H1 (cell line): ENCODE results near the gene TIGD2. TPM values are rescaled to one million over a fixed set of nuclear protein-coding genes. Genes with fewer than 3 reads are reported as not detected.

Source experiments
- CTCF ChIA-PET: fragments of 300-600 bp; sonication (Branson Sonifier 250); formaldehyde crosslinking; loops from one replicate; lab custom pipeline; 2021; ENCODE audit not compliant: partially characterized antibody; lab: Charles Lee
- POLR2A ChIA-PET: fragments of 300-600 bp; sonication (Branson Sonifier 250); formaldehyde crosslinking; loops from one replicate; lab custom pipeline; 2021; ENCODE audit warnings: inconsistent platforms; ENCODE audit not compliant: partially characterized antibody; lab: Charles Lee
- DNase-seq, 2 experiments: peaks; one replicate each; pipeline versions ENCODE4 v3.0.0 to v3.0.0-alpha.2; 2010 to 2022; ENCODE audit warnings: low spot score in 2 of 2, low read depth in 1 of 2, mixed read lengths in 1 of 2
- FAIRE-seq: peaks from 2 replicates; lab custom pipeline; 2011; peaks lifted over from hg19 to GRCh38; lab: Jason Lieb, UNC
- H2AFZ ChIP-seq: 2 replicates; pipeline ENCODE4 v1.8.1; 2012; ENCODE audit warnings: low read length, inconsistent platforms
- H2AK5ac ChIP-seq: 2 replicates; pipeline ENCODE4 v1.6.1; 2013; ENCODE audit warnings: low read depth, low read length
- H2BK120ac ChIP-seq: replicated peaks from 2 replicates; pipeline ENCODE3; 2013; ENCODE audit warnings: low read depth, low read length, inconsistent platforms
- H2BK12ac ChIP-seq: 2 replicates; pipeline ENCODE4 v1.6.1; 2013; ENCODE audit warnings: low read depth, low read length
- H2BK15ac ChIP-seq: 2 replicates; pipeline ENCODE4 v1.6.1; 2013; ENCODE audit warnings: low read length
- H2BK20ac ChIP-seq: 2 replicates; pipeline ENCODE4 v1.6.1; 2013; ENCODE audit warnings: low read length
- H2BK5ac ChIP-seq: 2 replicates; pipeline ENCODE4 v1.6.1; 2013; ENCODE audit warnings: low read depth, low read length
- H3K14ac ChIP-seq: 2 replicates; pipeline ENCODE4 v1.6.1; 2013; ENCODE audit warnings: inconsistent platforms; ENCODE audit not compliant: insufficient read length
- H3K18ac ChIP-seq: 2 replicates; pipeline ENCODE4 v1.6.1; 2013; ENCODE audit warnings: low read length; ENCODE audit errors: extremely low read depth
- H3K23ac ChIP-seq: 2 replicates; pipeline ENCODE4 v1.6.1; 2013; ENCODE audit warnings: inconsistent platforms; ENCODE audit not compliant: insufficient read length
- H3K23me2 ChIP-seq: 2 replicates; pipeline ENCODE4 v1.6.1; 2013; ENCODE audit warnings: low read depth, low read length
- H3K27ac ChIP-seq: 2 replicates; pipeline ENCODE4 v1.6.1; 2011; ENCODE audit warnings: low read depth, low read length, inconsistent platforms
- H3K27me3 ChIP-seq, 4 experiments: replicated peaks in 1 of 4; 1 replicate in 1 of 4; 2 replicates in 3 of 4; pipeline versions ENCODE4 v1.6.1 to v1.8.1; 2011 to 2013; ENCODE audit warnings: low read length in 3 of 4, mild to moderate bottlenecking in 3 of 4, inconsistent platforms in 2 of 4, mixed read lengths in 2 of 4, moderate library complexity in 1 of 4; ENCODE audit not compliant: control insufficient read depth in 3 of 4, insufficient read depth in 3 of 4; ENCODE audit errors: extremely low read depth in 1 of 4
- H3K36me3 ChIP-seq, 4 experiments: 2 replicates each; pipeline versions ENCODE4 v1.6.1 to v1.8.1; 2011 to 2013; ENCODE audit warnings: mild to moderate bottlenecking in 4 of 4, low read length in 3 of 4, moderate library complexity in 2 of 4, control low read depth in 1 of 4, inconsistent platforms in 1 of 4; ENCODE audit not compliant: insufficient read depth in 4 of 4, control insufficient read depth in 2 of 4
- H3K4ac ChIP-seq: replicated peaks from 2 replicates; pipeline ENCODE3; 2013; ENCODE audit warnings: low read length, low read depth, mixed read lengths, inconsistent platforms; ENCODE audit not compliant: insufficient read length
- H3K4me1 ChIP-seq, 4 experiments: replicated peaks in 1 of 4; 1 replicate in 1 of 4; 2 replicates in 3 of 4; pipeline versions ENCODE4 v1.6.1 to v1.8.1; 2011 to 2013; ENCODE audit warnings: low read length in 3 of 4, inconsistent platforms in 2 of 4, mixed read lengths in 1 of 4; ENCODE audit not compliant: insufficient read depth in 4 of 4, control insufficient read depth in 3 of 4
- H3K4me2 ChIP-seq, 2 experiments: 2 replicates each; pipeline versions ENCODE4 v1.6.1 to v1.8.1; 2011 to 2013; ENCODE audit warnings: low read depth in 2 of 2, low read length in 2 of 2, control low read depth in 1 of 2, inconsistent platforms in 1 of 2, mild to moderate bottlenecking in 1 of 2; ENCODE audit not compliant: insufficient read depth in 1 of 2
- H3K4me3 ChIP-seq, 4 experiments: fragments of 200-600, 300-600 bp in 1 of 4; sonication (generic), shearing (Covaris generic), sonication (Bioruptor Twin) in 1 of 4; 2 replicates each; pipeline versions ENCODE4 v1.5.1 to v1.8.1; 2011 to 2016; ENCODE audit warnings: low read length in 4 of 4, low read depth in 3 of 4, control low read depth in 2 of 4, inconsistent platforms in 2 of 4, mild to moderate bottlenecking in 2 of 4, mixed read lengths in 1 of 4, moderate library complexity in 1 of 4; ENCODE audit not compliant: insufficient read depth in 2 of 4; ENCODE audit errors: extremely low read depth in 1 of 4
- H3K56ac ChIP-seq: replicated peaks from 2 replicates; pipeline ENCODE3; 2013; ENCODE audit warnings: low read depth, mild to moderate bottlenecking, mixed read lengths, low read length, inconsistent platforms; ENCODE audit not compliant: insufficient read length
- H3K79me1 ChIP-seq: 2 replicates; pipeline ENCODE4 v1.6.1; 2013; ENCODE audit warnings: low read depth, low read length, control low read depth
- H3K79me2 ChIP-seq, 2 experiments: 2 replicates each; pipeline versions ENCODE4 v1.6.1 to v1.8.1; 2012 to 2013; ENCODE audit warnings: low read length in 2 of 2, mild to moderate bottlenecking in 2 of 2, inconsistent platforms in 1 of 2; ENCODE audit not compliant: insufficient read depth in 2 of 2, control insufficient read depth in 1 of 2
- H3K9ac ChIP-seq, 4 experiments: replicated peaks in 1 of 4; 1 replicate in 1 of 4; 2 replicates in 3 of 4; pipeline versions ENCODE4 v1.6.1 to v1.8.1; 2011 to 2013; ENCODE audit warnings: low read depth in 3 of 4, low read length in 3 of 4, control low read depth in 2 of 4, mild to moderate bottlenecking in 2 of 4, moderate library complexity in 2 of 4, inconsistent platforms in 1 of 4; ENCODE audit errors: extremely low read depth in 1 of 4
- H3K9me3 ChIP-seq, 2 experiments: 2 replicates each; pipeline versions ENCODE4 v1.6.1 to v1.8.1; 2012 to 2013; ENCODE audit warnings: mild to moderate bottlenecking in 2 of 2, moderate library complexity in 2 of 2, control low read depth in 1 of 2, inconsistent platforms in 1 of 2, low read depth in 1 of 2, low read length in 1 of 2, mixed read lengths in 1 of 2; ENCODE audit not compliant: insufficient read depth in 2 of 2
- H4K20me1 ChIP-seq, 2 experiments: replicated peaks in 1 of 2; 2 replicates each; pipeline versions ENCODE3 to v1.8.1; 2011 to 2013; ENCODE audit warnings: inconsistent platforms in 2 of 2, low read length in 2 of 2, mild to moderate bottlenecking in 1 of 2; ENCODE audit not compliant: insufficient read depth in 2 of 2, control insufficient read depth in 1 of 2
- H4K5ac ChIP-seq: 2 replicates; pipeline ENCODE4 v1.6.1; 2013; ENCODE audit warnings: low read length, low read depth, mixed read lengths, inconsistent platforms; ENCODE audit not compliant: insufficient read length
- H4K8ac ChIP-seq: 2 replicates; pipeline ENCODE4 v1.8.0; 2013; ENCODE audit warnings: mild to moderate bottlenecking, moderate library complexity, low read length, inconsistent platforms; ENCODE audit not compliant: insufficient read depth; ENCODE audit errors: extremely low read depth
- H4K91ac ChIP-seq: replicated peaks from 2 replicates; pipeline ENCODE3; 2013; ENCODE audit warnings: low read length, mixed read lengths, inconsistent platforms; ENCODE audit not compliant: insufficient read length
- CREB1 ChIP-seq: IDR thresholded peaks from 2 replicates; pipeline ENCODE4 v1.6.1; 2012; ENCODE audit warnings: inconsistent platforms
- CTBP2 ChIP-seq: IDR thresholded peaks from 2 replicates; pipeline ENCODE4 v1.7.0; 2011; ENCODE audit warnings: borderline replicate concordance, mild to moderate bottlenecking, moderate library complexity, mixed read lengths, low read length; ENCODE audit not compliant: insufficient read depth, insufficient read length
- RAD21 ChIP-seq, 2 experiments: IDR thresholded peaks in 1 of 2; conservative IDR thresholded peaks in 1 of 2; 2 replicates each; pipeline ENCODE4 v1.6.1; 2011; ENCODE audit warnings: low read depth in 2 of 2, low read length in 2 of 2, improper control_type of control experiment in 1 of 2, inconsistent platforms in 1 of 2, mild to moderate bottlenecking in 1 of 2, moderate library complexity in 1 of 2
- WGBS, 2 experiments: shearing (Covaris generic) in 1 of 2; methylation state at CpG; one replicate each; pipeline versions ENCODE4 v1.1.6 to v1.1.7; 2013 to 2015; ENCODE audit warnings: low lambda C conversion rate in 2 of 2, mixed read lengths in 2 of 2, inconsistent platforms in 1 of 2, low coverage in 1 of 2, missing lambda C conversion rate in 1 of 2; ENCODE audit not compliant: insufficient replicate concordance in 2 of 2, insufficient coverage in 1 of 2, insufficient read length in 1 of 2; ENCODE audit errors: extremely low coverage in 1 of 2, missing lambda C conversion rate in 1 of 2; 5-methylcytosine and 5-hydroxymethylcytosine counted together
- polyA plus RNA-seq, 7 experiments: library from polyadenylated mRNA; depleted of rRNA in 3 of 7; stranded (reverse) in 5 of 7; unstranded in 2 of 7; fragments of >200 nt in 5 of 7; fragments of 200-250 nt in 2 of 7; gene quantifications; 1 replicate in 5 of 7; 2 replicates in 1 of 7; 4 replicates in 1 of 7; pipeline versions ENCODE4 v1.2.1 to v1.2.3, GENCODE V29; 2011 to 2013; ENCODE audit warnings: missing spikeins in 2 of 7, mixed read lengths in 2 of 7
- total RNA-seq: library from RNA; stranded (reverse); fragmentation: NEBNext Ultra II Directional; extraction: Animal tissue kit (Norgen Biotek cat#: 25700); gene quantifications from 2 replicates; pipeline ENCODE4 v1.2.1, GENCODE V29; 2021
- TF ChIP-seq, protein P1 (sequence below), 3 experiments: IDR thresholded peaks; 1 replicate in 2 of 3; 2 replicates in 1 of 3; pipeline versions ENCODE4 v1.5.1 to v1.6.1; 2011; ENCODE audit warnings: low read length in 3 of 3, mild to moderate bottlenecking in 3 of 3, inconsistent platforms in 2 of 3, low read depth in 1 of 3, moderate library complexity in 1 of 3; ENCODE audit not compliant: insufficient read depth in 1 of 3; ENCODE audit errors: control extremely low read depth in 1 of 3

TIGD2 gene
- total and polyA plus RNA-seq, 2 of the 8 experiments (the other 6 are each of a cell fraction or from before 2014, with no cell fraction given), result 2.4 to 5.7 TPM

DNA sequence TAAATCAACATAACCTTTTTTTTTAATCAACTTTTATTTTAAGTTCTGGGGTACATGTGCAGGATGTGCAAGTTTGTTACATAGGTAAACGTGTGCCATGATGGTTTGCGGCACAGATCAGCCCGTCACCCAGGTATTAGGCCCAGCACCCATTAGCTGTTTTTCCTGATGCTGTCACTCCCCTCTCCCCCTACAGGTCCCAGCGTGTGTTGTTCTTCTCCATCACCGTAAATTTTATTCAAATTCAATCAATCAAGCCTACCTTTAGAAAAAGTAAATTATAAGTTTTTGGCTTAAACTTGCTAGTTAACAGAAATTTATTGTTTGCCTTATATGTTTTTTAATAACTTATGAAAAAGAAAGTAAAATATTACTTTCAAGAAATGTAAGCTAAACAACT, 25.9 kb downstream of the TIGD2 start:
- H2AK5ac ChIP-seq, result no peak overlapping the region
- H3K23ac ChIP-seq, result no peak overlapping the region
- H3K27ac ChIP-seq, result no peak overlapping the region
- H3K4me3 ChIP-seq, result no peak overlapping the region
- no peak overlapping the region for H4K5ac ChIP-seq
- no peaks in the 10 kb centered on the region for H3K23me2 ChIP-seq
- H3K27me3 ChIP-seq, result no peaks in the 10 kb centered on the region; a peak in 1 of 7 replicates
- 83% methylated on average over 5 of the region's 5 CpGs; no CpG with 5 or more reads in 1 of the 2 experiments for WGBS, 2 experiments
- H3K4me2 ChIP-seq, result no peak overlapping the region
- no peak overlapping the region for H2BK20ac ChIP-seq
- H3K4me1 ChIP-seq, result peaks cover 0 to 3% (median 1%) of the 10 kb centered on the region in 4 experiments; a peak in 3 of 7 replicates
- FAIRE-seq, result no peak
- no peak overlapping the region for H2BK5ac ChIP-seq
- no peak overlapping the region for H2BK15ac ChIP-seq
- TF ChIP-seq, protein P1, sequence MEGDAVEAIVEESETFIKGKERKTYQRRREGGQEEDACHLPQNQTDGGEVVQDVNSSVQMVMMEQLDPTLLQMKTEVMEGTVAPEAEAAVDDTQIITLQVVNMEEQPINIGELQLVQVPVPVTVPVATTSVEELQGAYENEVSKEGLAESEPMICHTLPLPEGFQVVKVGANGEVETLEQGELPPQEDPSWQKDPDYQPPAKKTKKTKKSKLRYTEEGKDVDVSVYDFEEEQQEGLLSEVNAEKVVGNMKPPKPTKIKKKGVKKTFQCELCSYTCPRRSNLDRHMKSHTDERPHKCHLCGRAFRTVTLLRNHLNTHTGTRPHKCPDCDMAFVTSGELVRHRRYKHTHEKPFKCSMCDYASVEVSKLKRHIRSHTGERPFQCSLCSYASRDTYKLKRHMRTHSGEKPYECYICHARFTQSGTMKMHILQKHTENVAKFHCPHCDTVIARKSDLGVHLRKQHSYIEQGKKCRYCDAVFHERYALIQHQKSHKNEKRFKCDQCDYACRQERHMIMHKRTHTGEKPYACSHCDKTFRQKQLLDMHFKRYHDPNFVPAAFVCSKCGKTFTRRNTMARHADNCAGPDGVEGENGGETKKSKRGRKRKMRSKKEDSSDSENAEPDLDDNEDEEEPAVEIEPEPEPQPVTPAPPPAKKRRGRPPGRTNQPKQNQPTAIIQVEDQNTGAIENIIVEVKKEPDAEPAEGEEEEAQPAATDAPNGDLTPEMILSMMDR (IDR thresholded peaks at IDR 0.05; ENCODE audit: control extremely low read depth in 1 of 3, insufficient read depth in 1 of 3, low read depth in 1 of 3, low read length in 3 of 3), result peak in 2 of 3 experiments; percentile 20 to 29; a peak in 3 of 4 replicates
- TF ChIP-seq CTBP2 (no peak), RAD21 (IDR thresholded peaks at IDR 0.05 in 1 of 2, conservative IDR thresholded peaks at IDR 0.05 in 1 of 2; ENCODE audit: low read depth in 2 of 2, low read length in 2 of 2) (peak in 1 of 2 experiments; percentile 10; a peak in 1 of 4 replicates), CREB1 (no peak)
- no peaks in the 10 kb centered on the region for H3K9me3 ChIP-seq
- H2BK12ac ChIP-seq, result no peak overlapping the region
- no peak overlapping the region for H3K4ac ChIP-seq
- no peak overlapping the region for H3K9ac ChIP-seq
- no peak overlapping the region for H4K8ac ChIP-seq
- DNase-seq, result no peak
- ChIA-PET CTCF (interaction anchor here (1.2 to 2.3 kb wide), 6 partner anchors 9 to 90 kb away, joined by 3 to 7 read pairs (median 4); no protein-coding TSS in a partner anchor), POLR2A (no interaction called here)
- no peak overlapping the region for H3K14ac ChIP-seq
- H3K18ac ChIP-seq, result no peak overlapping the region
- no peak overlapping the region for H4K91ac ChIP-seq
- no peaks in the 10 kb centered on the region for H3K79me1 ChIP-seq
- H3K79me2 ChIP-seq, result no peaks in the 10 kb centered on the region
- H3K36me3 ChIP-seq, result no peaks in the 10 kb centered on the region
- no peak overlapping the region for H2AFZ ChIP-seq
- no peak overlapping the region for H3K56ac ChIP-seq
- no peaks in the 10 kb centered on the region for H4K20me1 ChIP-seq
- no peak overlapping the region for H2BK120ac ChIP-seq
